HG03469 (cell line): ENCODE measurements around the gene PLCH2.

ENCODE experiments used
- ATAC-seq: cut with Tn5 transposase; IDR thresholded peaks from one replicate; pipeline ENCODE4 v1.9.1; 2021; ENCODE audit warnings: mild to moderate bottlenecking, moderate library complexity, moderate number of reproducible peaks; ENCODE audit not compliant: unreplicated experiment

The PLCH2 gene

DNA sequence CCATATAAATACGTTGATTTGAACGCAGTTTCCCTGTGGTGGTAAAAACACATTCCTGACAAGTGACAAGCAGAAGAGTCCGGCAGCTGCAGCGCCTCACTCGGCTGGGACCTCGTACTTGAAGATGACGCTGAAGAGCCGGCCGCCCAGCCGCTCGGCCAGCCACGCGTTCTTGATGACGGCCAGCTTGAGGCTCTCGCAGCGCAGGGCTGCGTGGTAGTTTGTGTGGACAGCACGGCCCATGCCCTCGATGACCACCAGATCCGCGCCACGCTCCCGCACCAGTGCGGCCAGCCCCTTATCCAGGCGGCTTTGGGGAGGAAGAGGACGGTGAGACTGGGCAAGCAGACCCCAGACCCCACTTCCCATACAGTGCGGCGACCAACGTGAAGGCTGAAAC lies 32.7 kb downstream of the PLCH2 start:
- no peak for ATAC-seq

GRCh38 chr1:2509589-2509988 lies 33.5 kb downstream of the PLCH2 start:
- no peak for ATAC-seq

GRCh38 chr1:2510366-2511155 lies 34.5 kb downstream of the PLCH2 start:
- ATAC-seq: no peak

DNA sequence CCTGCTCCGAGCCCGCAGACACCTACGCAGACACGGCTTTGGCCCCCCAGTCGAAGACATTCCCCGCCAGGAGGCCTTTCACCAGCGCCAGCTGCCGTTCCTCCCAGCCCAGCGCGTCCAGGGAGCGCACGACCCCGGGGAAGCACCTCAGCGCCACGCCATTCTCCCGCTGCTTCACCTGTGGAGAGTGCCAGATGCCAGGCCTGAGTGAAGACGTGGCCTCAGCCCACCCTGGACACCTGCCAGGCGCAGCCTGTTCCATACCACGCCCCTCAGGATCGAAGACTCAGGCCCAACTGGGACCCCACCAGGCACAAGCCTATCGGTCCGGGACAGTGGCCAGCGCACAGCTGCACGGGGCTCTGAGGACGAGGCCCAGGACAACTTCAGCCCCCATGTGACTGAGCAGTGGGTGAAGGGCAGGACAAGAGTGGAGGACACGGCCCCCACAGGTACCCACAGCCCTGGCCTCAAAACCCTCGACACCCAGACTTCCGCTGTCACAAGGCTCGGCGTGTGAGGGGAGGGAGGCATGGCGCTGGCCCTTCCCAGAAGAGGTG lies 36.9 kb downstream of the PLCH2 start:
- ATAC-seq: no peak

DNA sequence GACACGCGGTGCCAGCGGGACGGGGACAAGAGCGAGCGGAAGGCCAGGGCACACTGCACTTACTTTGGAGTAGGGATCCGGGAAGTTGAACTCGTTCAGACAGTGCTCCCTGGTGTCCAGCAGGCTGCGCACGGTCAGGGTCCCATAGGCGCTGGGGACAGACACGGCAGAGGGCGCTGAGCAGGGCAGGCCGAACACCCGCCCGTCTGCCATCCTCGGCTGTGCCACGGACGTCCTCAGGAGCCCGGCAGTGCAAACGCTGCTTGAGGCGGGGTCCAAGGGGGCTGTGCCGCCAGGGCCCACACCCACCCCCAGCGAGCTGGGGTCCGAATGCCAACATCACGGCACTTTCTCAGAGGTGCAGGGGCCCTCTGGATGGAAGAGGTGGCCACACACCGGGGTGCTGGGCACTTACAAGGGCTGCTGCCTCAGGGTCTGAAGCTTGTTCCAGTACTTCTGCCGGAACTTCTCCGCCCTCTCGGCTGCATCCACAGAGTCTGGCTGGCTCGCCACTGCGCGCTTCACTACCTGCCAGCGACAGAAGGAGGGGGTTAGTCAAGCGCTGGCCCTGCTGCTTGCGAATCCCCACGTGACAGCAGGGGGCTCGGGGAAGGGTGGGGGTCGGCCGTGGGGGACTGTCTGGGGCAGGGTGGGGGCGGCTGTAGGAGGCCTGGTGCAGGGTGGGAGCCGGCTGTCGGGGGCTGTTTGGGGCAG lies 38.0 kb downstream of the PLCH2 start:
- no peak for ATAC-seq

- ATAC-seq: no peak
Observed at GRCh38 chr1:2514863-2515762, 39.0 kb downstream of the PLCH2 start.

- ATAC-seq: no peak
Observed at GRCh38 chr1:2515763-2516080, 39.6 kb downstream of the PLCH2 start.

DNA sequence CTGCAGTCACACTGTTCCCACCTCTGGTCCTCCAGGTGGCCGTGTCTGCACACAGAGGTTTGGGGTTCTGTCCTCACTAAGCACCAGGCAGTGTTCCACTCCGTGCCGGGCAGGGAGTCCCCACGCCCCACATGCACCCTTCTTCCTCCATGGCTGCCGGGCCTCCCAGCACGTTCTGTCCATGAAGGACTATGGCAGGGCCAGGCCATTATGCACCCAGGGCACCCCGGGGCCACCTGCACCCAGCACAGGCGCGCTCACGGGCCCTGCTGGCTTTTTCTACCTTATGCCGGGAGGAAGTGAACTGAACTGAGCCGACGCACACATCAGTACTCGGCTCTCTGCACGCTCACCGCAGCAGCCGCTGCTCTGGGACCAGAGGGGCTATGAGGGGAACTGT lies 40.0 kb downstream of the PLCH2 start:
- no peak for ATAC-seq

- ATAC-seq: no peak
Observed at GRCh38 chr1:2516946-2517345, 40.9 kb downstream of the PLCH2 start.

GRCh38 chr1:2517966-2518365 lies 41.9 kb downstream of the PLCH2 start:
- ATAC-seq: no peak

DNA sequence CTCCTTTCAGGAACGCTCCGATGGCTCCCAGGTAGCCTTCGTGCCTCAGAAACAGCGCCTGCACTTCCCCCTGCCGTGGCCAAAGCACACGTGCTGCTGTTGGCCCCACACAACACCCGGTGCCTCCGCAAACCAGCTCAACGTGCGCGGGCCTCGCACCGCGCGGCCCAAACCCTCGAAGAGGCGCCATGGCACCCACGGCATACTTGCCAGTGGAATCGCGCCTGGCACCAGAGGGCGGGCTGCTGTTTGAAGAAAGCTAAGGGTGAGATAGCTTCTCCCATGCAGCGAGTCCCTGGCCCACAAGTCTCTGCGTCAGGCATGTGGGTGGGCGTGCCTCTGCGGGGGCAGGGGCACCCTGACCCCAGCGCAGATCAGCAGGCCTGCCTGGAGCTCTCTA lies 42.4 kb downstream of the PLCH2 start:
- ATAC-seq: no peak

- ATAC-seq: no peak
Observed at GRCh38 chr1:2519029-2519685, 43.1 kb downstream of the PLCH2 start.

GRCh38 chr1:2519729-2520128 lies 43.6 kb downstream of the PLCH2 start:
- ATAC-seq: no peak

- no peak for ATAC-seq
Observed at GRCh38 chr1:2520206-2520605, 44.1 kb downstream of the PLCH2 start.

DNA sequence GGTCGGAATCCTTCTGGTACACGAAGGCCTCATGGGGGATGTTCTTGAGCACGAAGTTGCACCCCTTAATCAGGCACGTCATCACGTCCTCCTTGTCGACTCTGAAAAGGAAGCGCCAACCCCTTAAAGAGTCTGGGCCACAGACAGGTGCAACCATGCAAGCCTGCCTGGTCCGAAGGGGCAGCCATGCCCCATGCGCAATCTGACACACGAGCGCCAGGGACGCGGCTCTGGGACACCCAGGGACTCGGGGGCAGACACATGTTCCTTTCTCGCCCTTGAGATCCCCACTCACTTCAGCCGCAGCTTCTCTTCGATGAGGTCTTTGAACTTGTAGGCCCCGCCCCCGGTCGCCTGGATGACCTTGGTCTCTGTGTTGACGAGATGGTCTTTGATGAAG lies 44.7 kb downstream of the PLCH2 start:
- no peak for ATAC-seq

DNA sequence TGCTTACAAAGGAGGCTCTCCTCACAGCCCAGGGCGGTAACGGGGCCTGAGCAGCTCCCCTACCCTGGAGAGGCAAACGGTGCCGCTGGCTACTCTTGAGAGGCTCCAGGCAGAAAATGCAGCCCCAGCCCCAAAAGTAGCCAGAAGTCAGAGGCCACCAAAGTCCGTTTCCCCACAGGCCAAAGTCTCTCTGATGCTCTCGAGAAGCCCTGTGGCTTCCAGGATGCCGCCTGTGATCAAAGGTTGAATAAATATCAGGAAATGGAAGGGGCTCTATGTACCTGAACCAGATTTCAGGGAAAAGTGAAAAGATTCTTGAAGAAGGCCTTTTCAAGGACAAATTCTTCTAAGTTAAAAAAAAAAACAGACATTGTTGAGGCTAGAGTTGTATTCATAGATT lies 46.1 kb downstream of the PLCH2 start:
- ATAC-seq: no peak

DNA sequence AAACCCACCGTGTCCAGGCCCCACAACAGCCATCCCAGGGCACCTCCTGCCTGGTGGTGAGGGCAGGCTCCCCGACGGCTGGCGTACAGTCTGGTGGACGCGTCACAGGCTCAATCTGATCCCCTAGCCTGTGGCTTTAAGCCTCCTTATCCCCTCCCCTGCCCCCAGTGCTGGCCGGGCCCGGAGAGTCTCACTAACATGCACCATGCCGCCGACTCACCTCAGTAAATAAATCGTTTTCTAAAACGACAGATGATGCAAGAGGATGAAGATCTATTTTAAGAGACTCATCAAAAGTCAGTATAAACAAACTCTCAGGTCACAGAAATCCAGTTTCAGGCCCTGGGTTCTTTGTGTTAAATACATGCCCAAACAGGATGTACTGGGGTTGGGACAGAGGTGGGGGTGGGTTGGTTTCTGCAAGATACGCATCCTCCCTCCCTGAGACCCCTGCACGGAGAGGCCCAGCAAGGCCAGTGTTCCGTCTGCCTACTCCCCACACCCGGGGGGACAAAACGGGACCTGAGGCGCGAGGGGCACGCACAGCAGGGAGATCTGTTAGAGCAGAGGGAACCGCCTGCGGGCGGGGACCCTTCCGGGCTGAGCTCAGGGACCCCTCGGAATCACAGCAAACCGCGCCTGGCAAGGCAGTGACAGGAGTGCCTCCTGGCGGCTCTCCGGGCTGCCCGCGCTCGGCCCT lies 47.3 kb downstream of the PLCH2 start:
- ATAC-seq: no peak

- ATAC-seq: no peak
Observed at GRCh38 chr1:2523891-2524609, 48.0 kb downstream of the PLCH2 start.

DNA sequence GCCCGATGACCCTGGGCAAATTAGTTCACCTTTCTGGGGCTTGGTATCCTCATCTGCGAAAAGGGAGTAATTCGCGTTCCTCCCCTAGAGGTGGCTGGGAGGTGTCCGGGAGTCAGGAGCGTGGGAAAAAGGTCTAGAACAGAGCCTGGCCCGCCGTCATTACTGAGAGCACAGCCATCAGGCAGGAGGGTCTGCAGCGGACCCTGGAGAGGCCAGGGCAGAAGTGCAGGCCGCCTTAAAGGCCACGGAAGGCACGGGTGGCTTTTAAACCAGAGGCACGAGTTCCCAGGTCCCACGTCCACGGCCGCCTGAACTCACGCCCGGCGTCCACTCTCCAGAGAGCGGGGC lies 49.5 kb downstream of the PLCH2 start:
- ATAC-seq: no peak
